Common myeloid progenitor, CD34-positive (primary cell): ENCODE measurements around the gene CEP44.
"Not testable (repeated sequence)": the region's sequence is repeated elsewhere in the genome, so short reads cannot be mapped to it uniquely, and the experiment has no call there.

ENCODE experiments used
- CTCF ChIA-PET: fragments of 350-600 bp; sonication (Branson Sonifier 250); formaldehyde crosslinking; loops from one replicate; lab custom pipeline; 2021; ENCODE audit warnings: antibody characterized with exemption; lab: Charles Lee
- POLR2A ChIA-PET: fragments of 350-600 bp; sonication (Branson Sonifier 250); formaldehyde crosslinking; loops from one replicate; lab custom pipeline; 2021; ENCODE audit warnings: antibody characterized with exemption; lab: Charles Lee
- DNase-seq, 3 donors: peaks; one replicate each; pipeline versions ENCODE4 v3.0.0 to v3.0.0-alpha.2; 2013
- H3K27ac ChIP-seq, 2 experiments: 1 replicate in 1 of 2; 2 replicates in 1 of 2; pipeline ENCODE4 v1.7.0; 2013; ENCODE audit warnings: inconsistent platforms in 2 of 2, low read length in 2 of 2, mild to moderate bottlenecking in 2 of 2, low read depth in 1 of 2, moderate library complexity in 1 of 2; ENCODE audit not compliant: severe bottlenecking in 2 of 2, insufficient read depth in 1 of 2, poor library complexity in 1 of 2
- H3K27me3 ChIP-seq, 5 experiments: replicated peaks in 2 of 5; 1 replicate in 3 of 5; 2 replicates in 2 of 5; pipeline versions ENCODE4 v1.6.1 to v1.7.0; 2013; ENCODE audit warnings: low read length in 4 of 5, mild to moderate bottlenecking in 2 of 5, moderate library complexity in 2 of 5, inconsistent platforms in 1 of 5; ENCODE audit not compliant: insufficient read depth in 5 of 5, control insufficient read depth in 4 of 5
- H3K36me3 ChIP-seq, 4 experiments: 1 replicate in 2 of 4; 2 replicates in 2 of 4; pipeline versions ENCODE4 v1.6.1 to v1.7.0; 2013; ENCODE audit warnings: low read length in 3 of 4, control low read depth in 1 of 4, mild to moderate bottlenecking in 1 of 4; ENCODE audit not compliant: control insufficient read depth in 4 of 4, insufficient read depth in 4 of 4
- H3K4me1 ChIP-seq, 4 experiments: 1 replicate in 3 of 4; 2 replicates in 1 of 4; pipeline versions ENCODE4 v1.6.1 to v1.7.1; 2013; ENCODE audit warnings: low read length in 3 of 4, mild to moderate bottlenecking in 3 of 4, control low read depth in 1 of 4, inconsistent platforms in 1 of 4, moderate library complexity in 1 of 4; ENCODE audit not compliant: control insufficient read depth in 4 of 4, insufficient read depth in 4 of 4; ENCODE audit errors: control extremely low read depth in 1 of 4
- H3K4me3 ChIP-seq, 7 experiments: 1 replicate in 4 of 7; 2 replicates in 3 of 7; pipeline versions ENCODE4 v1.5.1 to v1.7.0; 2013; ENCODE audit warnings: mild to moderate bottlenecking in 7 of 7, low read length in 6 of 7, moderate library complexity in 6 of 7, inconsistent platforms in 2 of 7, low read depth in 2 of 7, control low read depth in 1 of 7; ENCODE audit not compliant: insufficient read depth in 4 of 7, control insufficient read depth in 1 of 7; ENCODE audit errors: extremely low read depth in 1 of 7
- H3K9me3 ChIP-seq, 5 experiments: 1 replicate in 4 of 5; 2 replicates in 1 of 5; pipeline versions ENCODE4 v1.6.1 to v1.7.1; 2013; ENCODE audit warnings: low read length in 4 of 5, mild to moderate bottlenecking in 2 of 5, inconsistent platforms in 1 of 5, low read depth in 1 of 5, moderate library complexity in 1 of 5; ENCODE audit not compliant: control insufficient read depth in 4 of 5, insufficient read depth in 2 of 5; ENCODE audit errors: control extremely low read depth in 1 of 5
- WGBS: methylation state at CpG from one replicate; pipeline ENCODE4 v1.1.5; 2013; ENCODE audit not compliant: insufficient coverage; 5-methylcytosine and 5-hydroxymethylcytosine counted together

CEP44 gene

GRCh38 chr4:174261432-174261831 lies 22.3 kb upstream of the CEP44 start:
- POLR2A ChIA-PET, H3K9me3 ChIP-seq, H3K27ac ChIP-seq, DNase-seq, H3K4me3 ChIP-seq, H3K4me1 ChIP-seq, H3K36me3 ChIP-seq, CTCF ChIA-PET, H3K27me3 ChIP-seq: not testable (repeated sequence)
- WGBS, result no CpG with 5 or more reads among the region's 1 CpG

GRCh38 chr4:174262624-174263444 lies 20.9 kb upstream of the CEP44 start:
- H3K4me3 ChIP-seq, result no peak overlapping the region
- no peaks in the 10 kb centered on the region for H3K4me1 ChIP-seq
- H3K27me3 ChIP-seq, result no peaks in the 10 kb centered on the region
- H3K36me3 ChIP-seq, result peaks cover 0 to 6% (median 3%) of the 10 kb centered on the region in 4 experiments
- ChIA-PET CTCF (interaction anchor here (0.9 kb wide), 1 partner anchor 18 kb away, joined by 3 read pairs; no protein-coding TSS in a partner anchor), POLR2A (no interaction called here)
- no peak for DNase-seq
- WGBS, result 96% methylated on average over 4 of the region's 6 CpGs
- H3K27ac ChIP-seq, result no peak overlapping the region
- no peaks in the 10 kb centered on the region for H3K9me3 ChIP-seq

- no peaks in the 10 kb centered on the region for H3K4me1 ChIP-seq
- CTCF ChIA-PET, result interaction anchor here (0.9 kb wide), 1 partner anchor 17 kb away, joined by 3 read pairs; no protein-coding TSS in a partner anchor
Observed at GRCh38 chr4:174263445-174263736, 20.3 kb upstream of the CEP44 start.

GRCh38 chr4:174265916-174266315 lies 17.8 kb upstream of the CEP44 start:
- H3K4me3 ChIP-seq, result no peak overlapping the region
- H3K36me3 ChIP-seq, result peaks cover 0 to 3% (median 1%) of the 10 kb centered on the region in 4 experiments
- ChIA-PET CTCF (interaction anchor here (1.2 kb wide), 1 partner anchor 14 kb away, joined by 3 read pairs; no protein-coding TSS in a partner anchor), POLR2A (no interaction called here)
- no peak for DNase-seq
- H3K9me3 ChIP-seq, result no peaks in the 10 kb centered on the region
- no peak overlapping the region for H3K27ac ChIP-seq
- WGBS, result 86% methylated on average over 1 of the region's 2 CpGs
- H3K27me3 ChIP-seq, result no peaks in the 10 kb centered on the region
- no peaks in the 10 kb centered on the region for H3K4me1 ChIP-seq

More at GRCh38 chr4:174263445-174263736, 20.3 kb upstream of the CEP44 start:
- no peak overlapping the region for H3K4me3 ChIP-seq
- peaks cover 0 to 4% (median 3%) of the 10 kb centered on the region in 4 experiments for H3K36me3 ChIP-seq
- H3K27ac ChIP-seq, result no peak overlapping the region
- no peaks in the 10 kb centered on the region for H3K9me3 ChIP-seq
- POLR2A ChIA-PET, result no interaction called here
- 100% methylated on average over 1 of the region's 3 CpGs for WGBS
- no peak for DNase-seq
- H3K27me3 ChIP-seq, result no peaks in the 10 kb centered on the region

DNA sequence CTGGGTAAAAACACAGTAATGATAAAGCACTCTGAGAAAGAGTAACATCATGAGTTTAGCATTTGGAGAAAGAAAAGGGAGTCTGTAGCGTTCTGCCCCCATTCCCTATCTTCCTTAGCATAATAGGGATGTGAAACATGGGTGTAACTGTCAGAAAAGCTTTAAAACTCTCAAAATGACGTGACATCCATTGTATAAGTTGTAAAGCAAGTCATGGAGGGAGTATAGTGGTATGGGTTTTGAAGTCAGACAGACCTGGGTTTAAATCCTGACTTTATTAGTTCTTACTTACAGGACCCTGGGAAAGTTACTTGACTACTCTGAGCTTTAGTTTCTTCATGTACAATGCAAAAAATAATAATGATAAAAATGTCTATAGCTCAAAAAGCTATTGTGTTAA lies 17.3 kb upstream of the CEP44 start:
- peaks cover 0 to 7% (median 1%) of the 10 kb centered on the region in 4 experiments for H3K36me3 ChIP-seq
- no peaks in the 10 kb centered on the region for H3K27me3 ChIP-seq
- DNase-seq, result no peak
- H3K4me3 ChIP-seq, result no peak overlapping the region
- no peaks in the 10 kb centered on the region for H3K9me3 ChIP-seq
- CTCF ChIA-PET, result interaction anchor here (1.1 to 1.2 kb wide), 2 partner anchors 15 to 54 kb away, joined by 3 read pairs; no protein-coding TSS in a partner anchor
- 100% methylated on average over 1 of the region's 2 CpGs for WGBS
- POLR2A ChIA-PET, result interaction anchor here (0.6 kb wide), 1 partner anchor 28 kb away, joined by 3 read pairs; no protein-coding TSS in a partner anchor
- no peak overlapping the region for H3K27ac ChIP-seq
- no peaks in the 10 kb centered on the region for H3K4me1 ChIP-seq

DNA sequence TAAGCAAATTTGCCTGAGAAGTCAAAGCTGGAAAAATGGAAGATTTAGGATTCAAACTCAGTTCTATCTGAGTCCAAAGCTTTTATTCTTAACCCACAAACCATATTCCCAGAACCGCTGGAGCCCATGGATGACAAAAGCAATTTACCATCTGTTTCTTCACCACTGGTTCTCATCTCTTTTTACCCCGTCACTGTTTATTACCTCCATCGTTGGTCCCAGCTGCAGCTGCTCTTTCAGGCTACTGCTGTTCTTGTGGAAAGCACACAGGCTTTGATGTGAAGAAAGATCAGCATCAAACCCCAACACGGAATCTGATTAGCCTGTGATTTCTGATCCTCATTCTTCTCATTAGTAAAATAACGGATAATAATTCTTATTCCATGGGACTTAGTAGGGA lies 9.8 kb upstream of the CEP44 start:
- Histone ChIP-seq H3K27ac (no peak overlapping the region), H3K36me3 (peaks cover 0 to 7% (median 0%) of the 10 kb centered on the region in 4 experiments), H3K4me1 (no peaks in the 10 kb centered on the region), H3K27me3 (no peaks in the 10 kb centered on the region), H3K4me3 (no peak overlapping the region), H3K9me3 (no peaks in the 10 kb centered on the region)
- WGBS, result 93% methylated on average over 3 of the region's 5 CpGs
- no peak for DNase-seq
- ChIA-PET POLR2A (no interaction called here), CTCF (no interaction called here)

DNA sequence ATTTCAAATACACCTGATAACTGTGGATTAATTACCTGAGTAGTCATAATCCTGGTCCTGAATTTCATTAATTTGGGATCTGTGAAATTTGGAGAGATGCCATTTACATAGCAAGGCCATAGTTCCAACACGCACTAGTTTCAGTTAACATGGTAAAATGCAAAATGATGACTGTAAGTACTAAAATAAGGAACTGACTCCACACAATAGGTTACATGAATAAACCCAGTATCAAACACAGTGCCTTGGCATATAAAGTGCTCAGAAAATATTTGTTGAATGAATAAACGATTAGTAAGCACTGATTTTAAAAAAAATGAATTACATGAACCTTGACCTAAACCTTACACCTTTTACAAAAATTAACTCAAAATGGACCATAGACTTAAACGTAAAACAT lies 9.3 kb upstream of the CEP44 start:
- ChIA-PET POLR2A (no interaction called here), CTCF (no interaction called here)
- no peak for DNase-seq
- no peaks in the 10 kb centered on the region for H3K27me3 ChIP-seq
- peaks cover 0 to 7% (median 0%) of the 10 kb centered on the region in 4 experiments for H3K36me3 ChIP-seq
- no peaks in the 10 kb centered on the region for H3K9me3 ChIP-seq
- no CpG with 5 or more reads among the region's 3 CpGs for WGBS
- H3K4me1 ChIP-seq, result no peaks in the 10 kb centered on the region
- H3K4me3 ChIP-seq, result no peak overlapping the region
- no peak overlapping the region for H3K27ac ChIP-seq
